HEK293 (cell line): Measurements from ENCODE around the gene ATP5F1D.

Source experiments
- BCL11A ChIP-seq: fragments of 450-650 bp; formaldehyde crosslinking; IDR thresholded peaks from 2 replicates; pipeline ENCODE4 v1.5.1; 2016; ENCODE audit warnings: low read depth, missing biosample characterization, missing genetic modification characterization
- GLIS1 ChIP-seq: fragments of 450-650 bp; formaldehyde crosslinking; IDR thresholded peaks from 2 replicates; pipeline ENCODE4 v1.5.1; 2016; ENCODE audit warnings: missing biosample characterization, missing genetic modification characterization
- GLIS2 ChIP-seq: fragments of 450-650 bp; formaldehyde crosslinking; IDR thresholded peaks from 2 replicates; pipeline ENCODE4 v1.5.1; 2016; ENCODE audit warnings: missing biosample characterization, missing genetic modification characterization
- HIC1 ChIP-seq: fragments of 450-650 bp; formaldehyde crosslinking; IDR thresholded peaks from 2 replicates; pipeline ENCODE4 v1.5.1; 2016; ENCODE audit warnings: missing biosample characterization, missing genetic modification characterization
- INSM2 ChIP-seq: fragments of 450-650 bp; formaldehyde crosslinking; IDR thresholded peaks from 2 replicates; pipeline ENCODE4 v1.5.1; 2016; ENCODE audit warnings: missing biosample characterization, missing genetic modification characterization
- KLF8 ChIP-seq: fragments of 450-650 bp; formaldehyde crosslinking; IDR thresholded peaks from 2 replicates; pipeline ENCODE4 v1.5.1; 2016; ENCODE audit warnings: missing biosample characterization, missing genetic modification characterization
- SP7 ChIP-seq: fragments of 450-650 bp; formaldehyde crosslinking; IDR thresholded peaks from 2 replicates; pipeline ENCODE4 v1.5.1; 2016; ENCODE audit warnings: missing biosample characterization, missing genetic modification characterization
- ZBTB17 ChIP-seq: fragments of 450-650 bp; formaldehyde crosslinking; IDR thresholded peaks from 2 replicates; pipeline ENCODE4 v1.5.1; 2016; ENCODE audit warnings: missing biosample characterization, missing genetic modification characterization
- ZBTB7A ChIP-seq: fragments of 450-650 bp; formaldehyde crosslinking; IDR thresholded peaks from 2 replicates; pipeline ENCODE4 v1.5.1; 2016; ENCODE audit warnings: low read depth, missing biosample characterization, missing genetic modification characterization
- ZFP3 ChIP-seq: fragments of 450-650 bp; formaldehyde crosslinking; IDR thresholded peaks from 2 replicates; pipeline ENCODE4 v1.5.1; 2016; ENCODE audit warnings: low read depth, missing biosample characterization, missing genetic modification characterization
- ZFP37 ChIP-seq: fragments of 450-650 bp; formaldehyde crosslinking; IDR thresholded peaks from 2 replicates; pipeline ENCODE4 v1.5.1; 2016; ENCODE audit warnings: missing biosample characterization, missing genetic modification characterization
- ZFP69B ChIP-seq: fragments of 450-650 bp; formaldehyde crosslinking; IDR thresholded peaks from 2 replicates; pipeline ENCODE4 v1.5.1; 2016; ENCODE audit warnings: missing biosample characterization, missing genetic modification characterization
- ZNF112 ChIP-seq: fragments of 450-650 bp; formaldehyde crosslinking; IDR thresholded peaks from 2 replicates; pipeline ENCODE4 v1.5.0; 2017; ENCODE audit warnings: missing biosample characterization, missing genetic modification characterization
- ZNF19 ChIP-seq: fragments of 450-650 bp; formaldehyde crosslinking; IDR thresholded peaks from 2 replicates; pipeline ENCODE4; 2016; ENCODE audit warnings: missing biosample characterization, missing genetic modification characterization, low read depth
- ZNF26 ChIP-seq: fragments of 450-650 bp; formaldehyde crosslinking; IDR thresholded peaks from 2 replicates; pipeline ENCODE4 v1.5.1; 2016; ENCODE audit warnings: missing biosample characterization, missing genetic modification characterization
- ZNF366 ChIP-seq: fragments of 450-650 bp; formaldehyde crosslinking; conservative IDR thresholded peaks from 2 replicates; pipeline ENCODE4 v1.5.1; 2016; ENCODE audit warnings: missing biosample characterization, missing genetic modification characterization
- ZNF488 ChIP-seq: fragments of 450-650 bp; formaldehyde crosslinking; IDR thresholded peaks from 2 replicates; pipeline ENCODE4 v1.5.1; 2016; ENCODE audit warnings: missing biosample characterization, missing genetic modification characterization
- ZNF555 ChIP-seq: fragments of 450-650 bp; formaldehyde crosslinking; conservative IDR thresholded peaks from 2 replicates; pipeline ENCODE4 v1.5.1; 2017; ENCODE audit warnings: missing biosample characterization, mild to moderate bottlenecking, missing genetic modification characterization, inconsistent platforms
- ZNF600 ChIP-seq: fragments of 450-650 bp; formaldehyde crosslinking; IDR thresholded peaks from 2 replicates; pipeline ENCODE4 v1.5.1; 2016; ENCODE audit warnings: missing biosample characterization, missing genetic modification characterization
- ZNF624 ChIP-seq: fragments of 450-650 bp; formaldehyde crosslinking; IDR thresholded peaks from 2 replicates; pipeline ENCODE4 v1.5.1; 2017; ENCODE audit warnings: missing biosample characterization, missing genetic modification characterization
- ZNF645 ChIP-seq: fragments of 450-650 bp; formaldehyde crosslinking; IDR thresholded peaks from 2 replicates; pipeline ENCODE4; 2016; ENCODE audit warnings: missing biosample characterization, missing genetic modification characterization
- ZNF654 ChIP-seq: fragments of 450-650 bp; formaldehyde crosslinking; IDR thresholded peaks from 2 replicates; pipeline ENCODE4 v1.5.1; 2016; ENCODE audit warnings: low read depth, missing biosample characterization, missing genetic modification characterization
- ZNF658 ChIP-seq: fragments of 450-650 bp; formaldehyde crosslinking; IDR thresholded peaks from 2 replicates; pipeline ENCODE4; 2016; ENCODE audit warnings: missing biosample characterization, missing genetic modification characterization
- TF ChIP-seq, protein P1 (sequence below): fragments of 450-650 bp; formaldehyde crosslinking; IDR thresholded peaks from 2 replicates; pipeline ENCODE4 v1.5.1; 2016; ENCODE audit warnings: missing biosample characterization, missing genetic modification characterization
- TF ChIP-seq, protein P2 (sequence below): fragments of 450-650 bp; formaldehyde crosslinking; IDR thresholded peaks from 2 replicates; pipeline ENCODE4 v1.5.1; 2016; ENCODE audit warnings: missing biosample characterization, missing genetic modification characterization
- TF ChIP-seq, protein P3 (sequence below): fragments of 450-650 bp; formaldehyde crosslinking; IDR thresholded peaks from 2 replicates; pipeline ENCODE4 v1.5.1; 2016; ENCODE audit warnings: missing biosample characterization, missing genetic modification characterization

ATP5F1D gene

GRCh38 chr19:1231729-1232637 is 9.6 kb upstream of the ATP5F1D start (continued):
- TF ChIP-seq, protein P1, sequence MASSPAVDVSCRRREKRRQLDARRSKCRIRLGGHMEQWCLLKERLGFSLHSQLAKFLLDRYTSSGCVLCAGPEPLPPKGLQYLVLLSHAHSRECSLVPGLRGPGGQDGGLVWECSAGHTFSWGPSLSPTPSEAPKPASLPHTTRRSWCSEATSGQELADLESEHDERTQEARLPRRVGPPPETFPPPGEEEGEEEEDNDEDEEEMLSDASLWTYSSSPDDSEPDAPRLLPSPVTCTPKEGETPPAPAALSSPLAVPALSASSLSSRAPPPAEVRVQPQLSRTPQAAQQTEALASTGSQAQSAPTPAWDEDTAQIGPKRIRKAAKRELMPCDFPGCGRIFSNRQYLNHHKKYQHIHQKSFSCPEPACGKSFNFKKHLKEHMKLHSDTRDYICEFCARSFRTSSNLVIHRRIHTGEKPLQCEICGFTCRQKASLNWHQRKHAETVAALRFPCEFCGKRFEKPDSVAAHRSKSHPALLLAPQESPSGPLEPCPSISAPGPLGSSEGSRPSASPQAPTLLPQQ, result peak; percentile 95
- TF ChIP-seq, protein P2, sequence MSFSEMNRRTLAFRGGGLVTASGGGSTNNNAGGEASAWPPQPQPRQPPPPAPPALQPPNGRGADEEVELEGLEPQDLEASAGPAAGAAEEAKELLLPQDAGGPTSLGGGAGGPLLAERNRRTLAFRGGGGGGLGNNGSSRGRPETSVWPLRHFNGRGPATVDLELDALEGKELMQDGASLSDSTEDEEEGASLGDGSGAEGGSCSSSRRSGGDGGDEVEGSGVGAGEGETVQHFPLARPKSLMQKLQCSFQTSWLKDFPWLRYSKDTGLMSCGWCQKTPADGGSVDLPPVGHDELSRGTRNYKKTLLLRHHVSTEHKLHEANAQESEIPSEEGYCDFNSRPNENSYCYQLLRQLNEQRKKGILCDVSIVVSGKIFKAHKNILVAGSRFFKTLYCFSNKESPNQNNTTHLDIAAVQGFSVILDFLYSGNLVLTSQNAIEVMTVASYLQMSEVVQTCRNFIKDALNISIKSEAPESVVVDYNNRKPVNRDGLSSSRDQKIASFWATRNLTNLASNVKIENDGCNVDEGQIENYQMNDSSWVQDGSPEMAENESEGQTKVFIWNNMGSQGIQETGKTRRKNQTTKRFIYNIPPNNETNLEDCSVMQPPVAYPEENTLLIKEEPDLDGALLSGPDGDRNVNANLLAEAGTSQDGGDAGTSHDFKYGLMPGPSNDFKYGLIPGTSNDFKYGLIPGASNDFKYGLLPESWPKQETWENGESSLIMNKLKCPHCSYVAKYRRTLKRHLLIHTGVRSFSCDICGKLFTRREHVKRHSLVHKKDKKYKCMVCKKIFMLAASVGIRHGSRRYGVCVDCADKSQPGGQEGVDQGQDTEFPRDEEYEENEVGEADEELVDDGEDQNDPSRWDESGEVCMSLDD, result peak; percentile 36; the same call in 1 of the 2 replicates
- TF ChIP-seq ZNF624 (tag by site-specific recombination), result no peak
- TF ChIP-seq, protein P3, sequence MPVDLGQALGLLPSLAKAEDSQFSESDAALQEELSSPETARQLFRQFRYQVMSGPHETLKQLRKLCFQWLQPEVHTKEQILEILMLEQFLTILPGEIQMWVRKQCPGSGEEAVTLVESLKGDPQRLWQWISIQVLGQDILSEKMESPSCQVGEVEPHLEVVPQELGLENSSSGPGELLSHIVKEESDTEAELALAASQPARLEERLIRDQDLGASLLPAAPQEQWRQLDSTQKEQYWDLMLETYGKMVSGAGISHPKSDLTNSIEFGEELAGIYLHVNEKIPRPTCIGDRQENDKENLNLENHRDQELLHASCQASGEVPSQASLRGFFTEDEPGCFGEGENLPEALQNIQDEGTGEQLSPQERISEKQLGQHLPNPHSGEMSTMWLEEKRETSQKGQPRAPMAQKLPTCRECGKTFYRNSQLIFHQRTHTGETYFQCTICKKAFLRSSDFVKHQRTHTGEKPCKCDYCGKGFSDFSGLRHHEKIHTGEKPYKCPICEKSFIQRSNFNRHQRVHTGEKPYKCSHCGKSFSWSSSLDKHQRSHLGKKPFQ (tag by site-specific recombination), result no peak
- TF ChIP-seq GLIS1 (tag by site-specific recombination), result peak; percentile 84
- no peak for TF ChIP-seq ZNF112 (tag by site-specific recombination)
- peak; percentile 55 for TF ChIP-seq KLF8 (tag by site-specific recombination)
- TF ChIP-seq ZNF654 (tag by site-specific recombination), result no peak
- TF ChIP-seq ZNF26 (tag by site-specific recombination), result no peak
- TF ChIP-seq HIC1, result peak; percentile 83
- no peak for TF ChIP-seq ZNF19 (tag by site-specific recombination)
- no peak for TF ChIP-seq ZNF488
- TF ChIP-seq ZNF645 (tag by site-specific recombination), result no peak
- TF ChIP-seq ZFP69B (tag by site-specific recombination), result peak; percentile 94
- 0 out of 2 replicates have a peak, but pooled peaks have one; percentile 15 for TF ChIP-seq ZFP37
- no peak for TF ChIP-seq ZNF366
- TF ChIP-seq INSM2 (tag by site-specific recombination), result no peak
- peak; percentile 87 for TF ChIP-seq ZNF600 (tag by site-specific recombination)
- TF ChIP-seq GLIS2 (tag by site-specific recombination), result peak; percentile 80
- peak; percentile 72 for TF ChIP-seq ZBTB17 (tag by site-specific recombination)
- no peak for TF ChIP-seq ZFP3
- no peak for TF ChIP-seq SP7 (tag by site-specific recombination)
- TF ChIP-seq BCL11A (tag by site-specific recombination), result peak; percentile 30; the same call in 1 of the 2 replicates
- TF ChIP-seq ZBTB7A (tag by site-specific recombination), result peak; percentile 54; the same call in 1 of the 2 replicates
- TF ChIP-seq ZNF658 (tag by site-specific recombination), result no peak
- no peak for TF ChIP-seq ZNF555
